Thyroid gland (tissue), 4 donors: ENCODE results near the gene ABCC1. TPM values are rescaled to one million over a fixed set of nuclear protein-coding genes. Genes with fewer than 3 reads are reported as not detected.

ENCODE experiments used
- DNase-seq, 2 donors: peaks; one replicate each; pipeline ENCODE4 v3.0.0-alpha.2; 2019
- H3K27ac ChIP-seq, 3 donors: fragments of 200-600 bp; sonication (generic); 1 replicate in 2 of 3; 2 replicates in 1 of 3; pipeline ENCODE4 v1.5.1; 2016 to 2019; ENCODE audit warnings: mild to moderate bottlenecking in 1 of 3, moderate library complexity in 1 of 3
- H3K27me3 ChIP-seq: fragments of 200-600 bp; sonication (generic); one replicate; pipeline ENCODE4 v1.5.1; 2019
- H3K36me3 ChIP-seq, 2 donors: fragments of 200-600 bp; sonication (generic); one replicate each; pipeline ENCODE4 v1.5.1; 2016 to 2019
- H3K4me1 ChIP-seq, 2 donors: fragments of 200-600 bp; sonication (generic); one replicate each; pipeline ENCODE4 v1.5.1; 2017 to 2019
- H3K4me3 ChIP-seq, 3 donors: fragments of 200-600 bp; sonication (generic); replicated peaks in 1 of 3; 1 replicate in 2 of 3; 2 replicates in 1 of 3; pipeline ENCODE4 v1.5.1; 2016; ENCODE audit warnings: mild to moderate bottlenecking in 1 of 3
- H3K9me3 ChIP-seq: fragments of 200-600 bp; sonication (generic); one replicate; pipeline ENCODE4 v1.5.1; 2017
- POLR2A ChIP-seq, 2 donors: fragments of 450-650 bp; IDR thresholded peaks; one replicate each; pipeline ENCODE4 v1.6.1; 2017; ENCODE audit warnings: antibody characterized with exemption in 2 of 2, mild to moderate bottlenecking in 2 of 2, moderate library complexity in 1 of 2
- WGBS, 2 donors: methylation state at CpG; one replicate each; pipeline ENCODE4 v1.1.5; 2017; 5-methylcytosine and 5-hydroxymethylcytosine counted together
- intact Hi-C: fragments of 100-400 bp; cut with DNase I; formaldehyde crosslinking; loops from one replicate; pipeline ENCODE4 v1.15.1; 2023
- total RNA-seq, 4 donors: library from RNA; depleted of rRNA; stranded (reverse); fragments of >200 nt; gene quantifications; one replicate each; pipeline ENCODE4 v1.2.3, GENCODE V29; 2016
- TF ChIP-seq, protein P1 (sequence below), 6 experiments: fragments of 200-600 bp in 3 of 6; fragments of 450-650 bp in 3 of 6; sonication (generic) in 3 of 6; IDR thresholded peaks; one replicate each; pipeline ENCODE4 v1.5.1; 2016 to 2019; ENCODE audit warnings: antibody characterized with exemption in 6 of 6, mild to moderate bottlenecking in 2 of 6, inconsistent platforms in 1 of 6, moderate library complexity in 1 of 6

ABCC1 gene
- total RNA-seq, 4 donors from 2014 or later: 42.7 to 76.7 (median 70.1) TPM

- 85 to 96% methylated on average over 18 of the region's 18 CpGs for WGBS, 2 donors
These were observed 137.4 kb downstream of the ABCC1 start for GRCh38 chr16:16086653-16087446.

GRCh38 chr16:16090238-16090637, 140.8 kb downstream of the ABCC1 start:
- H3K27me3 ChIP-seq: no peaks in the 10 kb centered on the region
- H3K4me3 ChIP-seq: no peak overlapping the region
- no peak for TF ChIP-seq POLR2A (IDR thresholded peaks at IDR 0.05)
- TF ChIP-seq, protein P1, sequence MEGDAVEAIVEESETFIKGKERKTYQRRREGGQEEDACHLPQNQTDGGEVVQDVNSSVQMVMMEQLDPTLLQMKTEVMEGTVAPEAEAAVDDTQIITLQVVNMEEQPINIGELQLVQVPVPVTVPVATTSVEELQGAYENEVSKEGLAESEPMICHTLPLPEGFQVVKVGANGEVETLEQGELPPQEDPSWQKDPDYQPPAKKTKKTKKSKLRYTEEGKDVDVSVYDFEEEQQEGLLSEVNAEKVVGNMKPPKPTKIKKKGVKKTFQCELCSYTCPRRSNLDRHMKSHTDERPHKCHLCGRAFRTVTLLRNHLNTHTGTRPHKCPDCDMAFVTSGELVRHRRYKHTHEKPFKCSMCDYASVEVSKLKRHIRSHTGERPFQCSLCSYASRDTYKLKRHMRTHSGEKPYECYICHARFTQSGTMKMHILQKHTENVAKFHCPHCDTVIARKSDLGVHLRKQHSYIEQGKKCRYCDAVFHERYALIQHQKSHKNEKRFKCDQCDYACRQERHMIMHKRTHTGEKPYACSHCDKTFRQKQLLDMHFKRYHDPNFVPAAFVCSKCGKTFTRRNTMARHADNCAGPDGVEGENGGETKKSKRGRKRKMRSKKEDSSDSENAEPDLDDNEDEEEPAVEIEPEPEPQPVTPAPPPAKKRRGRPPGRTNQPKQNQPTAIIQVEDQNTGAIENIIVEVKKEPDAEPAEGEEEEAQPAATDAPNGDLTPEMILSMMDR (IDR thresholded peaks at IDR 0.05): no peak
- H3K36me3 ChIP-seq: peaks cover 28 to 36% of the 10 kb centered on the region in 2 donors
- H3K4me1 ChIP-seq: peaks cover 29 to 38% of the 10 kb centered on the region in 2 donors
- no peak for DNase-seq
- WGBS, 2 donors: 97% methylated on average over 16 to 18 of the region's 19 CpGs
- intact Hi-C loops: no loop called here
- no peak overlapping the region for H3K27ac ChIP-seq
- H3K9me3 ChIP-seq: no peaks in the 10 kb centered on the region

More at GRCh38 chr16:16086653-16087446, 137.4 kb downstream of the ABCC1 start:
- TF ChIP-seq, protein P1 (IDR thresholded peaks at IDR 0.05): no peak
- no peak for TF ChIP-seq POLR2A (IDR thresholded peaks at IDR 0.05)
- no peaks in the 10 kb centered on the region for H3K9me3 ChIP-seq
- H3K36me3 ChIP-seq: peaks cover 55 to 60% of the 10 kb centered on the region in 2 donors
- H3K27ac ChIP-seq: peak overlapping the region in 1 of 3 donors; percentile 64
- no peaks in the 10 kb centered on the region for H3K27me3 ChIP-seq
- H3K4me3 ChIP-seq: no peak overlapping the region
- intact Hi-C loops: loop anchor here (10.0 kb wide), 1 partner anchor 52 kb away; no protein-coding TSS in a partner anchor
- no peak for DNase-seq
- H3K4me1 ChIP-seq: peaks cover 9 to 10% of the 10 kb centered on the region in 2 donors

DNA sequence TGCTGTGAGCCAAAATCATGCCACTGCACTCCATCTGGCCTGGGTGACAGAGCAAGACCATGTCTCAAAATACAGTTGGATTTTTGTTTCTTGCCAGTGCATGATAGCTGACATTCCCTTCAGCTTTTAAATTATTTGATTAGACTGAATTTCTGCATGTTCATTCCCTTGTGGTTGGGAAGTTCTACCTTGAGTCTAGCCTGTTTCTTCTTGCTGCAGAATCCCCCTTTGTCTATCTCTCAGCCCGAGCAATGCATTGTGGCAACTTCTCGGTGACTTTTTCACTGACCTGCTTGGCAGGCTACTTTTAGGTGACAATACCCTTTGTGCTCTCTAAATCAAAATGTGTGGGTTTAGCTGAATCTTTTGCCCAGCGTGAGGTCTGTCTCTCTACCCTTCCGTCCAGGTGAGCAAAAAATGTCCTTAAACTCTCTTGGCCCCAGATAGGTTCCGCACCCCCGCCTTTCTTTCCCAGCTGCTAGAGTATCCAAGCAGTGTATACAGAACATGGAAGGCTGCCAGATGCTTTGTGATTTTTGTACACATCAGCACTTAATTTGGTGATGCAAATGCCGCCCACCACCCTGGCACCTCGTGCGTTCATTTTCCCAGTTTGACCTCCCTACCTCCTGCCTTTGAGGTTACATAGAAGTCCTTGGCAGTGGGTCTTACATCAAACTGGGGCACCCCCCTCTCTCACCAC, 143.7 kb downstream of the ABCC1 start:
- Histone ChIP-seq H3K27ac (peak overlapping the region; percentile 79 to 90 (median 88)), H3K36me3 (peaks cover 9 to 15% of the 10 kb centered on the region in 2 donors)
- intact Hi-C loops: no loop called here

GRCh38 chr16:16093628-16094332, 144.4 kb downstream of the ABCC1 start:
- peak overlapping the region; percentile 79 to 90 (median 88) for H3K27ac ChIP-seq
- intact Hi-C loops: no loop called here
- TF ChIP-seq, protein P1 (IDR thresholded peaks at IDR 0.05): no peak
- no peak for TF ChIP-seq POLR2A (IDR thresholded peaks at IDR 0.05)
- H3K27me3 ChIP-seq: no peaks in the 10 kb centered on the region
- DNase-seq: peak; percentile 69 to 73
- peaks cover 49 to 60% of the 10 kb centered on the region in 2 donors for H3K4me1 ChIP-seq
- H3K36me3 ChIP-seq: peaks cover 9 to 15% of the 10 kb centered on the region in 2 donors
- H3K4me3 ChIP-seq: no peak overlapping the region
- WGBS, 2 donors: 22 to 35% methylated on average over 11 of the region's 11 CpGs
- H3K9me3 ChIP-seq: no peaks in the 10 kb centered on the region

More for the DNA sequence above, 143.7 kb downstream of the ABCC1 start:
- Histone ChIP-seq H3K4me1 (peaks cover 55 to 65% of the 10 kb centered on the region in 2 donors), H3K27me3 (no peaks in the 10 kb centered on the region), H3K4me3 (no peak overlapping the region), H3K9me3 (no peaks in the 10 kb centered on the region)
- DNase-seq: peak; percentile 91 to 93
- TF ChIP-seq, protein P1 (IDR thresholded peaks at IDR 0.05): no peak
- TF ChIP-seq POLR2A (IDR thresholded peaks at IDR 0.05): no peak
- 33 to 37% methylated on average over 9 of the region's 9 CpGs for WGBS, 2 donors
